ENCODE results near the gene TRERF1. TPM values are rescaled to one million over a fixed set of nuclear protein-coding genes. Genes with fewer than 3 reads are reported as not detected.

Gene TRERF1
- total RNA-seq, 4 donors from 2014 or later = 1.6 to 4.1 (median 2.6) TPM

- Histone ChIP-seq H3K27ac (no peak overlapping the region), H3K9me3 (no peaks in the 10 kb centered on the region), H3K4me3 (replicated peaks in 1 of 3) (no peak overlapping the region), H3K36me3 (peaks cover 0 to 4% of the 10 kb centered on the region in 2 donors), H3K27me3 (no peaks in the 10 kb centered on the region), H3K4me1 (peaks cover 0 to 20% of the 10 kb centered on the region in 2 donors)
- no peak for DNase-seq
- intact Hi-C loops (cut with DNase I) = no loop called here
- 91 to 96% methylated on average over 7 of the region's 7 CpGs for WGBS, 2 donors
- no peak for TF ChIP-seq CTCF (IDR thresholded peaks at IDR 0.05)
- TF ChIP-seq POLR2A (IDR thresholded peaks at IDR 0.05) = no peak
These were observed 211.9 kb downstream of the TRERF1 start for GRCh38 chr6:42239736-42240375.

GRCh38 chr6:42239333-42239732 is 212.4 kb downstream of the TRERF1 start:
- Histone ChIP-seq H3K4me3 (replicated peaks in 1 of 3) (no peak overlapping the region), H3K9me3 (no peaks in the 10 kb centered on the region), H3K27ac (no peak overlapping the region), H3K36me3 (peaks cover 0 to 4% of the 10 kb centered on the region in 2 donors), H3K27me3 (no peaks in the 10 kb centered on the region), H3K4me1 (peaks cover 0 to 20% of the 10 kb centered on the region in 2 donors)
- intact Hi-C loops (cut with DNase I) = no loop called here
- no peak for DNase-seq
- WGBS, 2 donors = 94 to 96% methylated on average over 5 of the region's 5 CpGs
- TF ChIP-seq CTCF (IDR thresholded peaks at IDR 0.05) = no peak
- TF ChIP-seq POLR2A (IDR thresholded peaks at IDR 0.05) = no peak

GRCh38 chr6:42237857-42238256 is 213.9 kb downstream of the TRERF1 start:
- 100% methylated on average over 1 of the region's 1 CpG for WGBS, 2 donors
- intact Hi-C loops (cut with DNase I) = no loop called here

GRCh38 chr6:42236682-42237473 is 214.8 kb downstream of the TRERF1 start:
- H3K4me3 ChIP-seq (replicated peaks in 1 of 3) = no peak overlapping the region
- TF ChIP-seq CTCF (IDR thresholded peaks at IDR 0.05) (no peak), POLR2A (IDR thresholded peaks at IDR 0.05) (no peak)
- H3K27me3 ChIP-seq = no peaks in the 10 kb centered on the region
- DNase-seq = peak in 1 of 2 donors; percentile 45
- 72 to 80% methylated on average over 5 of the region's 5 CpGs for WGBS, 2 donors
- intact Hi-C loops (cut with DNase I) = no loop called here
- no peaks in the 10 kb centered on the region for H3K36me3 ChIP-seq
- H3K9me3 ChIP-seq = no peaks in the 10 kb centered on the region
- no peak overlapping the region for H3K27ac ChIP-seq
- H3K4me1 ChIP-seq = peaks cover 0 to 20% of the 10 kb centered on the region in 2 donors

More at GRCh38 chr6:42237857-42238256, 213.9 kb downstream of the TRERF1 start:
- H3K27ac ChIP-seq = no peak overlapping the region
- DNase-seq = no peak
- no peaks in the 10 kb centered on the region for H3K9me3 ChIP-seq
- no peak overlapping the region for H3K4me3 ChIP-seq (replicated peaks in 1 of 3)
- peaks cover 0 to 20% of the 10 kb centered on the region in 2 donors for H3K4me1 ChIP-seq
- TF ChIP-seq POLR2A (IDR thresholded peaks at IDR 0.05) (no peak), CTCF (IDR thresholded peaks at IDR 0.05) (no peak)
- peaks cover 0 to 4% of the 10 kb centered on the region in 2 donors for H3K36me3 ChIP-seq
- H3K27me3 ChIP-seq = no peaks in the 10 kb centered on the region

- no peak for DNase-seq
- Histone ChIP-seq H3K27ac (no peak overlapping the region), H3K36me3 (no peaks in the 10 kb centered on the region), H3K4me1 (peaks cover 0 to 20% of the 10 kb centered on the region in 2 donors), H3K4me3 (replicated peaks in 1 of 3) (no peak overlapping the region), H3K9me3 (no peaks in the 10 kb centered on the region), H3K27me3 (no peaks in the 10 kb centered on the region)
- TF ChIP-seq CTCF (IDR thresholded peaks at IDR 0.05) (no peak), POLR2A (IDR thresholded peaks at IDR 0.05) (no peak)
- intact Hi-C loops (cut with DNase I) = no loop called here
- WGBS, 2 donors = 85 to 86% methylated on average over 9 of the region's 9 CpGs
These were observed 215.7 kb downstream of the TRERF1 start for GRCh38 chr6:42236030-42236429.

Data from thyroid gland (tissue), 4 donors.